Pons (tissue), 1 donor: ENCODE data around the gene SPINK2.
A peak's percentile ranks its signal among the peaks of the same experiment; 100 is the strongest.

Experiments used
- DNase-seq: peaks from one replicate; pipeline ENCODE4 v3.0.0-alpha.2; 2016; ENCODE audit warnings: low spot score

Gene SPINK2, protein sequence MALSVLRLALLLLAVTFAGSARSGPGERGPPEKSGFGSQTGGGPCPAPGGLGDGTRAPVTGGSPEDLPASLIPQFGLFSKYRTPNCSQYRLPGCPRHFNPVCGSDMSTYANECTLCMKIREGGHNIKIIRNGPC

DNA sequence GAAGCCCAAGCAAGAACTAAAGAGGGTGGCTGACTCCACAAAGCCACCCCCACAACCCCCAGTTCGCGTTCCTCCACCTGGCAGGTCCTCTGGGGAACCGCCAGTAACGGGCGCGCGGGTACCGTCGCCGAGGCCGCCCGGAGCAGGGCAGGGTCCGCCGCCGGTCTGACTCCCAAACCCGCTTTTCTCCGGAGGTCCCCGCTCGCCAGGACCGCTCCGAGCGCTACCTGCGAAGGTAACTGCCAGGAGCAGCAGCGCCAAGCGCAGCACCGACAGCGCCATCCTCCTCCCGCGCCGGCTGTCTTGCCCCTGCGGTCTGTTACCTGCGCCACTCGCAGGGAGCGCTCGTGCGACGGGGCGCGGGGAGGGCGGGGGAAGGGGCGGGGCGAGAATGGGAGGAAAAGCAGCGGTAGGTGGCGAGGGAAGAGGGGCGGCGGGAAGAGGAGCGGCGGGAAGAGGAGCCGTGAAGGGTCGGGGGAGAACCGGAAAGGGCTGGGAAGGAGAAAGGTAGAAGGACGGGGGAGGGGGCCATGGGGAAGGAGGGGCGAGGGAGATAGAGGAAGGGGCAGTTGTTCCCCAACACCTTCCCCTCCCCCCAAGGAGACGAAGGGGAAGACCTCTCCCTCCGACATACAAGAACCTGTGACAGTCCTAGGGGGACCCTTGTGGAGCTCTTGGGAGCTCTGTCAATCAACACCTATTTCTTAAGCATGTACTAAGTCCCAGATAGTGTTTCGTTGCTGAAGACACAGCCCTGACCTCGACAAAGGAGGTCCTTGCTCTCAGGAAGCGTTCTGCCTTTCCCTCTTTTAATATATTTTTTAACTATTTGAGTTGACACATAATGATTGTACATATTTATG, at the start of gene SPINK2:
Gene SPINK2 (minus strand): TSS at position 321 of the 863 bp plus-strand sequence. CDS start 39 bp downstream, at position 282.
- DNase-seq: no peak

DNA sequence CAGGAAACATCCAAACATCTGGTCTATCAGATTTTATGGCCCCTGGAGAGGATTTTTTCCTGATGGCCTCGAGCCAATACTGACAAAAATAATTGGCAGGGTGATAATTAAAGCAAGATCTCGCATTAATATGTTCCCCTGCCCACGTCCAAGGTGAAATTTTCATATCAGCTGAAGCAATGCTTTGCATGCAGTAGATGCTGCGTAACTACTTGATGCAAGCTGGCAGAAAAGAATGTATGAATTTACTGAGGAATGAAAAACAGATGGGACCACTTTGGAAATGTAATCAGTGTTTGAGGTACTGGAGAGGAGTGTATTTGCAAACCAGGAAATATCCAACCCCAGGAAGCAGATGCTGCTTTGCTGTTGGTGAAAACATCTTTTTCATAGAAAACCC, 49.4 kb upstream of the SPINK2 start:
- no peak for DNase-seq

DNA sequence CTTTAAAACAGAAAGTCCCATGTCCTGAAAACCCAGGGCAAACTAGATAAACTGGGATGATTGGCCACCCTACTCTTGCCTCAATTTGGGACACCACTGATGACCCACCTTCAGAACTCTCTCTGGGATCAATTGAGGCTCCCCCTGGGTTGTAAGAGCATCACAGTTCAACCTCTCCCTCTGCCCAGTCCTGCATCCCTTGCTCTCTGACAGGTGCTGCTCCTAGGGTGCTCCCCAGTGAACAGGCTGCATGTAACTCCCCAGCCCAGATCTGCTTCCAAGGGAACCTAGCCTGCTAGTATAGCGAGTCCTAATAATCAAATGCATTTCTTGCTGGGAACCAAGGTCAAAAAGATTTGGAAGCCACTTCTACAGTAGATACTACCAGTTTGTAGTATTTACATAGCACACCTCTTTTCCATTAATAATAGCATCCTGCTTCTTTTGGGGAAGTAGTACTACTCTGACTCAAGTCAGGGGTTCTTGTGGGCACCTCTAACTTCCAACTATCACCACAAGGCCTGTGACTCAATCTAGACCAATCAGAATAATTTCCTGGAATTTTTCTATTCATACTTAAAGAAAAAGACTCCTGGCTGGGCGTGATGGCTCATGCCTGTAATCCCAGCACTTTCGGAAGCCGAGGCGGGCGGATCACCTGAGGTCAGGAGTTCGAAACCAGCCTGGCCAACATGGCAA, 42.1 kb upstream of the SPINK2 start:
- DNase-seq: no peak

DNA sequence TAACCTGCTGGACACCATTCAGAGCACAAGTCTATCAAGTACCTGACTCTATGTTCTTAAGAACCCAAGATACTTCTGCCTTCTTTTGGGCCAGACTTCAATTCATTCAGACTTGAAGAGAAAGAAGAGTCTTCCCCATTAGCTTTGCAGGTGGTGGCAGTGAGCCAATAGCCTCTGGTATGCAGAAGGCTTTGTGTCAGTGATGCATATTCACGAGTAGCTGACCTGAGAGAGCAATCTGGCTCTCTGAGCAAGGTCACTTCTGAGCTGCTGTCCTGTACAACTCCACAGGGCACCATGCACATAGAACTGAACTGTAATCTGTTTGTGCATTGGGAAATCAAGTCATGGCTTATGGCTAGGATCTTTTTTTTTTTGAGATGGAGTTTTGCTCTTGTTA, 39.9 kb upstream of the SPINK2 start:
- DNase-seq: no peak

DNA sequence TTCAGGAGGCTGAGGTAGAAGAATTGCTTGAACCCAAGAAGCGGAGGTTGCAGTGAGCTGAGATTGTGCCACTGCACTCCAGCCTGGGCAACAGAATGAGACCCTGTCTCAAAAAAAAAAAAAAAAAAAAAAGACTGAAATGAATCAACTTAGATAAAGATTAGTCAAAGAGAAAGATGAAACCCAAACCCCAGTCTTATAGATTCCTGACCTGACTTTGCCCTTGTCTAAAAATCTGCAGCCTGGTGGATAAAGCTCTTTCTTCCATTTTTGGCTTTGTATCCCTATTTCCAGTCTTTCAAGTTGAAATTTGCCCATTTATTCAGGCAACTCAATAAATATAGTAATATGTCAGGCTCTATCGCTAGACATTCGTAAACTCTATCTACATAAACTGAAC, 39.3 kb upstream of the SPINK2 start:
- no peak for DNase-seq

DNA sequence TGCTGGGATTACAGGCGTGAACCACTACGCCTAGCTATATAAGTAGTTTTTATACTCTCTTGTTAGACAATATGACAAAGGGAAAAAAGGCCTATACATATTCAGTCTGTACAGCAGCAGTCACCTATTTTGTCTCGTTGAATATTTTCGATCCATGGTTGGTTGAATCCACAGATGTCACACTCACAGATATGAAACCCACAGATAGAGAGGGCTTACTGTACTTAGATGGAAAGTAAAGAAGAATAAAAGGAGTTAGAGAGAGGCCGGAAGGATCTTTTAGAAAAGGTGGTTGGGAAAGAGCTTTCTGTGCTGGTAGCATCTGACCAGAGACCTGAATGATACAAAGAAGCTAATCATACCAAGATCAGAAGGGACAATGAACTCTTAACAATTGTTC, 38.3 kb upstream of the SPINK2 start:
- no peak for DNase-seq

DNA sequence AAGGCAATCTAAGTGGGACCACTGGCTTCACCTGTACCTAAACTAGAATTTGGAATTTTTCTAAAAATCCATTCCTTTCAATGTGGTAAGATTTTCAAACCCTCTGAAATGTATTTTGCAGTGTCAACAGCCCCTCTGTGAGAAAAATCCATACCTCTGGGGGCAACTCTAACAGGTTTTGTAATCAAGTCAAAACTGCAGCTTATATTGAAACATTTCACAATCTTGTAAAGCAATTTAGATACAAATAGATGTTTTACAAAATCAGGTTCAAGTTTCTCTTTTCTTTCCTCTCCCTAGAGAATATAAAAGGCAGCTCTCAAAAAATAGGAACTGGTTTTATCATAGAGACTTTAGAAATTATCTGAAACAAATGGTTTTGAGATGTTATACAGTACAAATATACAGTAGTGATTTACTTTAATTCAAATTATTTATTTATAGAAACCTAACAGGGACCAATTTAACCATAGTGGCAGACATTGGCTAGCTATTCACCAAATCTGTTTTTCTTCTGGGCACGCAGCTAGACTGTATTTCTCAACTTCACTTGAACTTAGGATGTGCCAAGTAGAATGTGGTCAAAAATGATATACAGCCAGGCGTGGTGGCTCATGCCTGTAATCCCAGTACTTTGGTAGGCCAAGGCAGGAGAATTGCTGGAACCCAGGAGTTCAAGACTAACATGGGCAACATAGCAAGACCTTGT, 36.3 kb upstream of the SPINK2 start:
- no peak for DNase-seq

DNA sequence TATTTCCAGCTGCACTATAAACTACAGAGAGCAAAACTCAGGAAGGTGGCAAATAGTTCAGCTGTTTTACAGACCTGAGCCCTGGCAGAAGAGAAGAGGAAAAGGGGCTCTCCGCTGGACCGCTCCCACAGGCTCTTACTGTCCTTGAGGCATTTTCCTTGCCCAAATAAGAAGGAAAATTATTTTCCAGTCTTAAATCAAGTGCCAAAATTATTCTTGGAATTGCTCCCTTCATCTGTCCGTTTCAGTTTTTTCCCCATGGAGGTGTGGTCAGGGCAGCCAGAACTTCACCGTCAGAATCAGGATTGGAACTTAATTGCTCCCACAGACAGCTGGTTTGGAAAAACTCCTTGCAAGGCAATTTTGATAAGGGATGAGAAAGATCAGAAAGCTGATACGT, 35.2 kb upstream of the SPINK2 start:
- DNase-seq: no peak

DNA sequence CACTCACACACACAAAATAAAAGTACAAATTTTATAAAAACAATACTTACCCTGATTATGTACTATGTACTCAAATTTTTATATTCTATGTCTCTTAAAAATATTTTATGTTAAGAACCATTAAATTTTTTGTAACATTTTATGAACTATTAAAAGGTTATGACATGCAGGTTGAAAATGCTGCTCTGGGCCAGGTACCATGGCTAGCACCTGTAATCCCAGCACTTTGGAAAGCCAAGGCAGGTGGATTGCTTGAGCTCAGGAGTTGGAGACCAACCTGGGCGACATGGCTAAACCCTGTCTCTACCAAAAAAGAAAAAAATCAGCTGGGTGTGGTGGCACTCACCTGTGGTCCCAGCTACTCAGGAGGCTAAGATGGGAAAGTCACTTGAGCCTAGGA, 29.4 kb upstream of the SPINK2 start:
- DNase-seq: no peak

DNA sequence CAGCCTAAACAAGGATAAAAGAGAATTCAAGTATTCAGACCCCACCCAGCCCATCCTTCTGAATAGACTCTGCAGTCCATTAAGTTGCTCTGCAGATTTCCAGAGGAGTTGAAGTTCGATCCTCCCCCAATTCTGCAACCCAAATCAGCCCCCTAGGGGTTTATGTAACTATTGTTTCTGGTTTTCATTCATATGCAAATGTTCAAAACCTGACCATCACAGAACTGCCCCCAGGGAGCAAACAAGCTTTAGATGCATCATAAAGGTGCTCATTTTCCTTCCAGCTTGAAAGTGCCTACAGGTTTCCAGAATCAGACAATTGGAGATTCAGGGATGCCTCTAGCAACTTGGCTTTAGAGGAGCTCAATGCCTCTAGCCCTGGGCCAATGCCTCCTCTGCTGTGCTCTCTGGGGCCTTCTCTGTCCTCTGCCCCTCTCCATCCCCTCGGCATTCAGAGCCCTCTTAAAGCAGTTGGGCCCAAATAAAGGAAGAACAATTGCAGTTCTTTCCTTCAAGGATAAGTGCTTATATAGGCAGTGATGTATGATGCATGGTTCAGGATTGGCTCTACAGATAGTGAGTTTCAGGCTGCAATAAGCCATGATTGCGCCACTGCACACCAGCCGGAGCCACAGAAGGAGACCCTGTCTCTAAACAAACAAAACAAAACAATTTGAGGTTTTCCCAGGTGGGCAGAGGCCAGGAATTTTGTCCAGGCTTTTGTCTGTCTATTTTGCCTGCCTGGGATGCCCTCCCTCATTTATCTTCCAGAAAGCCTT, 23.5 kb upstream of the SPINK2 start:
- DNase-seq: no peak

DNA sequence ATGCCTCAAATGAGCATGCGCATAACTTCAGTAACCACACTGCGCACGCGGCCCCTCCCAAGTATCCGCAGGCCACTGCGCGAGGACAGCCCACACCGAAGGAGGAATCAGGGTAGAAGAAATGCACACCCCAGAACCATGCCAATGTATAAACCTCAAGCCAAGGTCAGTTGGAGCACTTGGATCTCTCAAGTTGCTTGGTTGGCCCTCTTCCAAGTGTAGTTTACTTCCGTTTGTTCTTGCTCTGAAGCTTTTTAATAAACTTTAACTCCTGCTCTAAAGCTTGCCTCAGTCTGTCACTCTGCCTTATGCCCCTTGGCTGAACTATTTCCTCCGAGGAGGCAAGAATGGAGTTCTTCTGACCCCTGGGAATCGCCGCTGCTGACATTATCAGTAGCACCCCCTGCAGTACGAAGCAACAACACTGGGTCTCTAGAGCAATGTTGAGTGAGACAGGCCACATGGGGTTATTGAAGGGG, 22.0 kb upstream of the SPINK2 start:
- DNase-seq: no peak

DNA sequence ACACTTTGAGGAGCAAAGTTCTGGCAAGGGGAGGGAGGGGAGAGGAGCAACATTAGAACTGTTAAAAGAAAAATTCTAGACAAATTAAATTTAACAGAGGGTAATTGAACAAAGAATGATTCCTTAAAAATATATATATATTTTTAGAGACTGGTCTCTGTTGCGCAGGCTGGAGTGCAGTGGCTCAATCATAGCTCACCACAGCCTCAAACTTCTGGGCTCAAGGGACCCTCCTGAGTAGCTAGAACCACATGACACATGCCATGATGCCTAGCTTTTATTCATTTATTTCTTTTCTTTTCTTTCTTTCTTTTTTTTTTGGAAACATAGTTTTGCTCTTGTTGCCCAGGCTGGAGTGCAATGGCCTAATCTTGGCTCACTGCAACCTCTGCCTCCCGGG, 19.1 kb upstream of the SPINK2 start:
- no peak for DNase-seq

DNA sequence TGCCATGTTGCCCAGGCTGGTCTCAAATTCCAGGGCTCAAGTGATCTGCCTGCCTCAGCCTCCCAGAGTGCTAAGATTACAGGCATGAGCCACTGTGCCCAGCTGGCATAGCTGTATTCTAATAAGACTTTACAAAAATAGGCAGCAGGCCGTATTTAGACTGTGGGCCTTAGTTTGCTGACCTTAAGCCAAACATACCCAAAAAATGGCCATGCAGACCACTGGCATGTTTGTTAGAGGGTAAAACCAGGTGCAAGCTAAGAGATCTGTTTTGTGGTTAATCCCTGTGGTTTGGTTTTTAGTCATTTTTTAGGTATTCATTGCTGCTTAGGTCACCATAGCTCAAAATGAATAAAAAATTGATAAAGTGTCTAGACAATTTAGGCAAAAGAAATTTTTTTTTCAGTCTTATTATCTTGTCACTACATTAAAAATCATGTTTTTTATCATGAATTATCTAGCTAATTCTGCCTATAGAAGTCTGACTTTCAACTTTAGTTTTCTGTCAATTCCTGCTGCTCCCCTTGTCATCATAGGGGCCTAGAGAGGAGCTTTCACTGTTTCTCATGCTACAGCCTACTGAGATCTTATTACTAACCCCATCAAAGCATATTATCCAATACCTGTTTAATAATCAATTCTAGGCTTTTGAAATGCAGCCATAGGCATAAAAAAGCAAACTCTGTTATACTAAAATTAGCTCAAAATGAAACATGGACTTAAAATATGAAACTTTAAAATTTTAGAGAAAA, 7.5 kb upstream of the SPINK2 start:
- no peak for DNase-seq

DNA sequence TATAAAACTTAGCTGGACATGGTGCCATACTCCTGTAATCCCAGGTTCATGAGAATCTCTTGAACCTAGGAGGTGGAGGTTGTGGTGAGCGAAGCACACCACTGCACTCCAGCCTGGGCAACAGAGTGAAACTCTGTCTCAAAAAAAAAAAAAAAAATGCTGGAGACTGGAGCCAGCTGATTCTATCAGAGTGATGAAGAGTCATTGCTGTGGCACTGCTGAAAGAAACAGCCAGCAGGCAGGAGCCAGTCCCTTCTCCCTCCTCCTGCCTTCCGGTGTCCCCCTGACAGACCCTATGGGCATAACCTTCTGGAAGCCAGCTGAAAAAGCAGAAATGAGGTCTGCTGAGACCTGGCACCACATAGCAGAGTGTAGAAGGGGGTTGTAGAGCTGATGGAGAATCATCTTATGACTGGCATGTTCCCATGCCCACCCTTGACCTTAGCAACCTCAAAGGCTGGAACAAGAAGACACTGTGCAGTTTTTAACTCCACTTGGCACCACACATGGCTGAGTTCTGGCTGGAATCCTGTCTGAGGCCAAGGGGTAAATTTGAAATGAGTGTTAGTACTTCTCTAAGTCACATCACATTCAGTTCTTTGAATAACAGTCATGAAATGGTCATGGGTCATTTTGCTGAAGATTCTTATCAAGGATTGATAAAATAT, 2.6 kb upstream of the SPINK2 start:
- DNase-seq: no peak

DNA sequence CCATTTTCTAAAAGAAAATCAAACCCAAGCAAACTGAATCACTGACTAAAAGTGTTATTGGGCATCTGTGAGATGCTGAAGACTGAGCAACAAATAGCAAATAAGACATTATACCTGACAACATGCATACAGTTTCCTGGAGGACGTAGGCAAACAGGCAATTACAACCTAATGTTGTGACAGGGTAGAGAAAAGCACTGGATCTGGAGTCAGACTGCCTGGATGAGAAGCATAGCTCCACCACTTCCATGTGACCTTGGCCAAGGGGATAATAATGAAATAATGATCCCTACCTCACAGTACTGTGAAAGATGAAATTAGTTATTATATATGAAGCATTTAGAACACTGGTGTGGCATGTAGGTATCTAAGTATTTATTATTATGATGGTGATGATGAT, 2.7 kb downstream of the SPINK2 start:
- DNase-seq: no peak

DNA sequence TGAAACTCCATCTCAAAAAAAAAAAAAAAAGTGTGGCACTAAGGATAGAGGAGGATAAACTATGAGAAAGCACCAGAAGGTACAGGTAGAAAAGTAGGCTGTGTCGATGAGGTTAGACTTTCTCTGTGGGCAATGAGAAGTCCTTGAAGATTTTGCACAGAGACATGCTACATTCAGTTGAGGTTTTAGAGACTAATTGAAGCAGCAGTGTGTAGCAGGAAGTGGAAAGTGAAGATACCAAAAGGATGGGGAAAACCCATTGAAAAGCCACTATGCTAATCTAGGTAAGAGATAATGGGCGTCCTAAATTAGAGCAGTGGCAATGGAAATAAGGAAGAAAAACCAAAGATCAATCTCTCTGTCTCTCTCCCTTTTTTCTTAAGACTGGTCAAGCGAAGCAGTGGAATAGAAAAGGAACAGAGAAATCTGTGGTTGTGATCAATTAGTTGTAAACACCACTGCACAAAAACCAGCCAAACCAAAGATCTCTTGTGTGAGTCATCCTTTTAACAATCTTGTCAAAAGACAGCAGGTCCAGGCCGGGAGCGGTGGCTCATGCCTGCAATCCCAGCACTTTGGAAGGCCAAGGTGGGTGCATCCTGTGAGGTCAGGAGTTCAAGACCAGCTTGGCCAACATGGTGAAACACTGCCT, 3.5 kb downstream of the SPINK2 start:
- DNase-seq: no peak

DNA sequence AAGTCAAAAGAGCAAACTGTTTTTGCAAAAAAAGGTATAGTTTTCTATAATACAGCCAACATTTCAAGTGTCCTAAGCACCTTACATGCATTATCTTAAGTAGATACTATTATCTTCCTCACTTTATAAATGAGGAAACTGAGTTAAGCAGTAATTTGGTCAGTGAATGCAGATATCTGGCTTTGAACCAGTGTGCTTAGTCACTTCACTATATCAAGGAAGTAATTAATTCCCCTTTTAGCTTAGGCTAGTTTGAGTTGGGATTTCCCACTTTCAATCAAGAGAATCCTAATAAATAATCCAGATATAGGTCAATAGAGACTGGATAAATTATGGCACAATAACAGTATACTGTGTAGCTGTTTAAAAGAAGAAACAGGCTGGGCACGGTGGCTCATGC, 14.8 kb downstream of the SPINK2 start:
- DNase-seq: no peak

DNA sequence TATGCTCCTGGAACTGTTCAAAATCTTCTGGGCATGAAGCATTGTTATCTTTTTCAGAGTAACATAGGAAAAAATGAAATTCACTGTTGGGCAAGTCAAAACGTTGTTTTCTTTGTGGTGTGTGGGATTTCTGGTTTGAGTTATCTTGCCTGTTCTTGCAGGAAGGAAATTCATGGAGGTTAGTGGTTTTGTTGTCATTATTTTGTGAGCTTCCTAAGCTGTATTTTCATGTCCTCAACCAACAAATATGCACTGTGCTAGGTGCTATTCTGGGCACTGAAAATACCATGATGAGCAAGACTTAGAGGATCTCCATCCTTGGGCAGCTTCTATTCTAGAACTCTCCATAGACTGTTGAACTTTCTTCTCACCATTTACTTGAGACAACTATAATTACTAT, 16.9 kb downstream of the SPINK2 start:
- no peak for DNase-seq

DNA sequence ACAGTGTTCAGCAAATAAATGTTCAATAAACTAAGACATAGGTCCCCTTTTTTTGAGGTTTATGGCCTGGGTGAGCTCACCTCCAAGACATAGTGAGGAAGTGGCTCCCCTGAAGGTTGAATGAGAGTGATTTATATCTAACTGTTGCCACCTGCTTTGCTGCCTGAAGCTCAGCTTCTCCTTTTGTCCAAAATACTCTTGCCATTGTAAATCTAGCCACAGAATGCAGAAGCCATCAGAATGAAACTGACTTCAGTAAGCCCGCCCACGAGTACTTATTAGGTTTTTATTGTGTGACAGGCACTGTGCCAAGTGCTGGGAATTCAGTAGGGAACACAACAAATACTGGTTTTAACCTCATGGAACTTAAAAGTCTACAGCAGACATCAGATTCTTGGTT, 18.0 kb downstream of the SPINK2 start:
- peak; percentile 43 for DNase-seq
